CD4-positive, alpha-beta T cell (primary cell): Measurements from ENCODE around the gene TP63. TPM values are rescaled to one million over a fixed set of nuclear protein-coding genes. Genes with fewer than 3 reads are reported as not detected.

Experiments used
- ATAC-seq: fragments of 200-7000 bp; cut with Tn5 transposase; one replicate; pipeline ENCODE4 v1.10.0; 2022; ENCODE audit warnings: mild to moderate bottlenecking; ENCODE audit not compliant: poor library complexity
- CTCF ChIA-PET: fragments of 350-600 bp; sonication (Branson Sonifier 250); formaldehyde crosslinking; loops from one replicate; lab custom pipeline; 2021; ENCODE audit warnings: antibody characterized with exemption, inconsistent platforms; lab: Charles Lee
- POLR2A ChIA-PET: fragments of 350-600 bp; sonication (Branson Sonifier 250); formaldehyde crosslinking; loops from one replicate; lab custom pipeline; 2021; ENCODE audit warnings: antibody characterized with exemption, inconsistent platforms; lab: Charles Lee
- DNase-seq, 14 experiments: peaks; one replicate each; pipeline ENCODE4 v3.0.0-alpha.2; 2013 to 2020; ENCODE audit warnings: mixed read lengths in 2 of 14
- H3K27ac ChIP-seq, 2 donors: one replicate each; pipeline versions ENCODE4 v1.5.1 to v1.7.0; 2013; ENCODE audit warnings: low read length in 2 of 2, low read depth in 1 of 2, mild to moderate bottlenecking in 1 of 2
- H3K27me3 ChIP-seq, 2 experiments: 1 replicate in 1 of 2; 2 replicates in 1 of 2; pipeline versions ENCODE4 v1.6.1 to v1.7.0; 2013; ENCODE audit warnings: low read length in 2 of 2, control low read depth in 1 of 2, mild to moderate bottlenecking in 1 of 2, moderate library complexity in 1 of 2; ENCODE audit not compliant: insufficient read depth in 2 of 2, control insufficient read depth in 1 of 2
- H3K36me3 ChIP-seq: one replicate; pipeline ENCODE4 v1.6.1; 2013; ENCODE audit warnings: low read length, control low read depth; ENCODE audit not compliant: insufficient read depth
- H3K4me1 ChIP-seq: one replicate; pipeline ENCODE4 v1.6.1; 2013; ENCODE audit warnings: low read length, control low read depth; ENCODE audit not compliant: insufficient read depth
- H3K4me3 ChIP-seq: one replicate; pipeline ENCODE4 v1.5.1; 2013; ENCODE audit warnings: mild to moderate bottlenecking, low read length, moderate library complexity
- H3K9me3 ChIP-seq, 2 experiments: 1 replicate in 1 of 2; 2 replicates in 1 of 2; pipeline versions ENCODE4 v1.6.1 to v1.7.0; 2013; ENCODE audit warnings: low read length in 2 of 2, mild to moderate bottlenecking in 2 of 2, control low read depth in 1 of 2, moderate library complexity in 1 of 2; ENCODE audit not compliant: control insufficient read depth in 1 of 2, insufficient read depth in 1 of 2
- H3K27ac Mint-ChIP-seq: one replicate; pipeline ENCODE4 v1.8.0; 2020; ENCODE audit warnings: mixed read lengths
- H3K27me3 Mint-ChIP-seq: one replicate; pipeline ENCODE4 v1.8.0; 2021; ENCODE audit warnings: mixed read lengths
- H3K36me3 Mint-ChIP-seq: one replicate; pipeline ENCODE4 v1.8.0; 2021; ENCODE audit warnings: low read depth, mixed read lengths
- H3K4me1 Mint-ChIP-seq: one replicate; pipeline ENCODE4 v1.8.0; 2021; ENCODE audit warnings: low read depth, mixed read lengths
- H3K4me3 Mint-ChIP-seq: one replicate; pipeline ENCODE4 v1.8.0; 2020; ENCODE audit warnings: mild to moderate bottlenecking, mixed read lengths
- H3K9me3 Mint-ChIP-seq: one replicate; pipeline ENCODE4 v1.8.0; 2020; ENCODE audit warnings: mixed read lengths
- CTCF ChIP-seq: fragments of 200-600 bp; IDR thresholded peaks from one replicate; pipeline ENCODE4 v1.8.0; 2022; ENCODE audit warnings: antibody characterized with exemption, mild to moderate bottlenecking
- intact Hi-C, 2 experiments: fragments of 100-400 bp; cut with DNase I in 1 of 2; cut with micrococcal nuclease in 1 of 2; formaldehyde crosslinking; loops; one replicate each; pipeline versions ENCODE4 v1.15.1 to v1.9.0; 2023 to 2025; cut with DNase I, micrococcal nuclease
- total RNA-seq, 174 experiments: library from RNA in 2 of 174; stranded (reverse) in 2 of 174; gene quantifications; one replicate each; pipeline ENCODE4 v1.2.3 and lab custom pipeline; 2021 to 2026

Gene TP63
- total RNA-seq, 2 experiments from 2014 or later: 0.31 TPM; not detected in 1

GRCh38 chr3:189740156-189740555 is 109.0 kb downstream of the TP63 start:
- peaks cover 7% of the 10 kb centered on the region for H3K9me3 Mint-ChIP-seq
- ChIA-PET POLR2A (no interaction called here), CTCF (interaction anchor here (0.7 kb wide), 1 partner anchor 1653 kb away, joined by 4 read pairs; no protein-coding TSS in a partner anchor)
- no peaks in the 10 kb centered on the region for H3K27me3 Mint-ChIP-seq
- no peak for DNase-seq
- no peak overlapping the region for H3K4me3 Mint-ChIP-seq
- Histone ChIP-seq H3K4me1 (no peaks in the 10 kb centered on the region), H3K36me3 (no peaks in the 10 kb centered on the region), H3K9me3 (peaks cover 10 to 12% of the 10 kb centered on the region in 2 experiments), H3K27me3 (no peaks in the 10 kb centered on the region), H3K4me3 (no peak overlapping the region), H3K27ac (no peak overlapping the region)
- H3K36me3 Mint-ChIP-seq: peaks cover 5% of the 10 kb centered on the region
- H3K4me1 Mint-ChIP-seq: no peaks in the 10 kb centered on the region
- H3K27ac Mint-ChIP-seq: no peak overlapping the region
- TF ChIP-seq CTCF: no peak
- no peak for ATAC-seq
- intact Hi-C loops: no loop called here

- H3K4me3 Mint-ChIP-seq: no peak overlapping the region
- POLR2A ChIA-PET: no interaction called here
These were observed 113.0 kb downstream of the TP63 start for GRCh38 chr3:189744235-189744634.

DNA sequence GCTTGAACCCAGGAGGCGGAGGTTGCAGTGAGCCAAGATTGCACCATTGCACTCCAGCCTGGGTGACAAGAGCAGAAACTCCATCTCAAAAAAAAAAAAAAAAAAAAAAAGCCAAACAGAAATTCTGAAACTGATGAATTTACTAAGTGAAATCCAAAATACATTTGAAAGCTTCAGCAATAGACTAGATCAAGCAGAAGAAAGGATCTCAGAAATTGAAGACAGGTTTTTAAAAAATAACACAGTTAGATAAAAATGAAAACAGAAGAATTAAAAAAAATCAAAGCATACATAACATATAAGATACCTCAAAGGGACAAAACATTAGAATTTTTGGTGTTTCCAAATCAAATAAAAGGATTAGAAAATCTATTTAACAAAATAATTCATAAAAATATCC is 114.4 kb downstream of the TP63 start:
- H3K9me3 ChIP-seq: peaks cover 10 to 16% of the 10 kb centered on the region in 2 experiments
- POLR2A ChIA-PET: no interaction called here
- no peak for DNase-seq
- no peak for TF ChIP-seq CTCF
- H3K27ac ChIP-seq: no peak overlapping the region
- H3K4me1 Mint-ChIP-seq: no peaks in the 10 kb centered on the region
- H3K27me3 Mint-ChIP-seq: no peaks in the 10 kb centered on the region
- H3K4me3 Mint-ChIP-seq: no peak overlapping the region
- CTCF ChIA-PET: interaction anchor here (0.6 kb wide), 2 partner anchors 79 to 789 kb away, joined by 3 read pairs; no protein-coding TSS in a partner anchor
- intact Hi-C loops: no loop called here
- H3K36me3 ChIP-seq: no peaks in the 10 kb centered on the region
- H3K27ac Mint-ChIP-seq: no peak overlapping the region
- H3K27me3 ChIP-seq: no peaks in the 10 kb centered on the region
- ATAC-seq: no peak
- no peaks in the 10 kb centered on the region for H3K4me1 ChIP-seq
- H3K36me3 Mint-ChIP-seq: peaks cover 5% of the 10 kb centered on the region
- H3K4me3 ChIP-seq: no peak overlapping the region
- H3K9me3 Mint-ChIP-seq: peaks cover 14% of the 10 kb centered on the region

More at GRCh38 chr3:189744235-189744634, 113.0 kb downstream of the TP63 start:
- Mint-ChIP-seq H3K27me3 (no peaks in the 10 kb centered on the region), H3K36me3 (peaks cover 5% of the 10 kb centered on the region), H3K27ac (no peak overlapping the region), H3K4me1 (no peaks in the 10 kb centered on the region), H3K9me3 (peaks cover 14% of the 10 kb centered on the region)
- Histone ChIP-seq H3K27ac (no peak overlapping the region), H3K9me3 (peaks cover 10 to 16% of the 10 kb centered on the region in 2 experiments), H3K36me3 (no peaks in the 10 kb centered on the region), H3K27me3 (no peaks in the 10 kb centered on the region), H3K4me3 (no peak overlapping the region), H3K4me1 (no peaks in the 10 kb centered on the region)
- intact Hi-C loops: no loop called here
- TF ChIP-seq CTCF: no peak
- no peak for ATAC-seq
- CTCF ChIA-PET: no interaction called here
- no peak for DNase-seq
